Endothelial cell of umbilical vein (primary cell): ENCODE measurements around the gene CD47.

Experiments
- POLR2A ChIP-seq: IDR thresholded peaks from 2 replicates; pipeline ENCODE4 v1.6.1; 2012; ENCODE audit warnings: low read depth, mild to moderate bottlenecking, control low read depth, low read length
- TF ChIP-seq, protein P1 (sequence below), 2 donors: IDR thresholded peaks; 1 replicate in 1 of 2; 2 replicates in 1 of 2; pipeline ENCODE4 v1.5.1; 2011; ENCODE audit warnings: low read length in 2 of 2, mild to moderate bottlenecking in 2 of 2, moderate library complexity in 2 of 2, control low read depth in 1 of 2, inconsistent platforms in 1 of 2, low read depth in 1 of 2; ENCODE audit not compliant: insufficient read depth in 1 of 2; ENCODE audit errors: extremely low read depth in 1 of 2

DNA sequence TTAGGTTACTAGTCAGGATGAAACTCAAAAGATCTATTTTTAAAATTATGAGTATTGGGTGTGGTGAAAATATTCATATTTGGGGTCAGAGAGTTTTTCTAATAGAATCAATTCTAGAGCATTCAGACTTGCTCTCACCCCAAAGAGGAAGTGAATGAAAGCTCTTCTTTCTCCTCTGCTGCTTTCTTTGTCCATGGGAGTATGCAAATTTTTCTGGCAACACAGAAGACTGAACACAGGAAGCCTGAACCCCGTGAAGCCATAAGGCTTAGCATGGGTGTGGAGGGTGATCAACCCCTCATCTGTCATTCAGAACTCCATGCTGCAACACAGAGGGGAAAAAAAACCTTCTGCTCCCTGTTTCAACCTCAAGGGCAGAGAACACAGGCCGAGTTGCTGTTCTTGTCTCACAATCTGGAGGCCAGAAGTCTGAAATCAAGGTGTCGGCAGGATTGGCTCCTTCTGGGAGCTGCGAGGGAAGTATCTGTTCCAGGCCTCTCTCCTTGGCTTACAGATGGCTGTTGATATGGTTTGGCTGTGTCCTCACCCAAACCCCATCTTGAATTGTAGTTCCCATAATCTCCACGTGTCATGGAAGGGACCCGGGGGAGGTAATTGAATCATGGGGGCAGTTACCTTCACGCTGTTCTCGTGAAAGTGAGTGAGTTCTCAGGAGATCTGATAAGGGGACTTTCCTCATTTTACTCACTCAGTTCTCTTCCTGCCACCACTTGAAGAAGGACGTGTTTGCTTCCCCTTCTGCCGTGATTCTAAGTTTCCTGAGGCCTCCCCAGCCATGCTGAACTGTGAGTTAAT is 33.7 kb upstream of the CD47 start:
- TF ChIP-seq, protein P1, sequence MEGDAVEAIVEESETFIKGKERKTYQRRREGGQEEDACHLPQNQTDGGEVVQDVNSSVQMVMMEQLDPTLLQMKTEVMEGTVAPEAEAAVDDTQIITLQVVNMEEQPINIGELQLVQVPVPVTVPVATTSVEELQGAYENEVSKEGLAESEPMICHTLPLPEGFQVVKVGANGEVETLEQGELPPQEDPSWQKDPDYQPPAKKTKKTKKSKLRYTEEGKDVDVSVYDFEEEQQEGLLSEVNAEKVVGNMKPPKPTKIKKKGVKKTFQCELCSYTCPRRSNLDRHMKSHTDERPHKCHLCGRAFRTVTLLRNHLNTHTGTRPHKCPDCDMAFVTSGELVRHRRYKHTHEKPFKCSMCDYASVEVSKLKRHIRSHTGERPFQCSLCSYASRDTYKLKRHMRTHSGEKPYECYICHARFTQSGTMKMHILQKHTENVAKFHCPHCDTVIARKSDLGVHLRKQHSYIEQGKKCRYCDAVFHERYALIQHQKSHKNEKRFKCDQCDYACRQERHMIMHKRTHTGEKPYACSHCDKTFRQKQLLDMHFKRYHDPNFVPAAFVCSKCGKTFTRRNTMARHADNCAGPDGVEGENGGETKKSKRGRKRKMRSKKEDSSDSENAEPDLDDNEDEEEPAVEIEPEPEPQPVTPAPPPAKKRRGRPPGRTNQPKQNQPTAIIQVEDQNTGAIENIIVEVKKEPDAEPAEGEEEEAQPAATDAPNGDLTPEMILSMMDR (IDR thresholded peaks at IDR 0.05; ENCODE audit: extremely low read depth in 1 of 2, insufficient read depth in 1 of 2, low read depth in 1 of 2, low read length in 2 of 2) = no peak
- no peak for TF ChIP-seq POLR2A
